ENCODE results near the gene ZNF888. TPM values are rescaled to one million over a fixed set of nuclear protein-coding genes. Genes with fewer than 3 reads are reported as not detected.

ZNF888 gene
- total RNA-seq (2014; rRNA removed; shearing (Covaris generic)) = 8.3 and 10.5 TPM in 2 replicates
- polyA plus RNA-seq (2016; fragmentation: Nextera tagmentation; extraction: Ambion mirVana) = 1.8 and 2.3 TPM in 2 replicates
- long read RNA-seq, partial matches to known transcripts = 0 of 3 reads
- long read RNA-seq, other reads (novel, unspliced or antisense) = 3 of 3 reads

DNA sequence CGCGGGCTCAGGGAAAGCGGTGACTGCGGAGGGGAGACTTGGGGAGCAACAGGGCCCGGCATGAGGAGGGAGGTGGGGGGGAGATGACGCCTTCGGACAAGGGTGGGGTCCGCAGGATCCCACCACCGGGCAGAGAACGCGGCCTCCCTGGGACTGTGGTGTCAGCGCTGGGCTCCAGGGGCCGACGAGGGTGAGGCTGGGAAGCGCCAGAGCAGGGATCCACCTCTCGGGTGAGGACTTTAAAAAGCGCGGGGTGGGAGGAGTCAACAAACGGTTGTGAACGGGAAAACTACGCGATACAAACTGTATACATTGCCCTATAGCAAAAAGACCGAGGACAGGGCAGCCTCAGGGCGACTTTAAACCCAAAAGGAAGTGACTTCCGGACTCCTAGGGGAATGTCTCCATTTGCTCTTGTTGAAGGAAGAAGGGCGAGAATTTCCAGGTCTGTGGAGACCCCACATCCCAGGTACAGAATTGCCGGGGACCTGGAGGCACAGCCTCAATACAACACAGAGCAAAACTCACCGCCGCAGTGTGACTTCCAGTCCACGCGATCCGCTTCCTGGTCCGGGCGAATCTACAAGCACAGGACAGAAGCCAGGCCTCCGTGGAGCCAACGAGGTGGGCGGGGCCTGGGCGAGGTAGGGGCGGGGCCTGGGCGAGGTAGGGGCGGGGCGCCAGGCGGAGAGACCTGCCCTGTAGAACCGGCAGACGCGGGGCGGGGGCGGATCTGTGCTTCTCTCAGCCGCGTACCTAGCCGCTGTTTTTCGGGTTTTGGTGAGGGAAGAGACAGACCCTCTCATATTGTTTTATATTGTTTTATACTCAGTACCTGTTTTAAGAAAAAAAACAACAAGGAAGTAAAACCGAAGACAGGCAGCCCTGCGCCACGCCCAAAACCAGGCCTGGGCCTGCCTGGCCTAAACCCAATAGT lies at the start of gene ZNF888:
Gene ZNF888 (minus strand): TSS at position 588 of the 937 bp plus-strand sequence. CDS start 5,555 bp downstream, outside the sequence.
- peak within 1 kb of the TSS; percentile 97 for H2AFZ ChIP-seq
- peaks cover 8% of the 10 kb centered on the region for H3K79me2 ChIP-seq (replicated peaks; ENCODE audit: insufficient read depth)
- TF ChIP-seq EZH2phosphoT487 (IDR thresholded peaks at IDR 0.05; ENCODE audit: unreplicated experiment) (no peak), CREB1 (CRISPR knock-in tag; IDR thresholded peaks at IDR 0.05; ENCODE audit: low read depth) (peak; percentile 28; the same call in 1 of the 2 replicates), JUNB (IDR thresholded peaks at IDR 0.05; ENCODE audit: unreplicated experiment) (no peak), POLR2AphosphoS5 (IDR thresholded peaks at IDR 0.05; ENCODE audit: low read depth) (peak; percentile 73)
- peaks cover 4% of the 10 kb centered on the region; the same call in 1 of the 2 replicates for H3K36me3 ChIP-seq (ENCODE audit: insufficient read depth)
- Mint-ChIP-seq H3K27ac (peak within 1 kb of the TSS; percentile 94), H3K4me3 (peak within 1 kb of the TSS; percentile 88), H3K9me3 (0 out of 3 replicates have a peak, but pooled peaks cover 4% of the 10 kb centered on the region), H3K36me3 (ENCODE audit: low read depth) (peaks cover 23% of the 10 kb centered on the region), H3K27me3 (ENCODE audit: insufficient read depth, low read depth, poor library complexity) (peaks cover 15% of the 10 kb centered on the region), H3K4me1 (peaks cover 24% of the 10 kb centered on the region)
- H3K27ac ChIP-seq (ENCODE audit: low read depth) = peak within 1 kb of the TSS; percentile 89
- H3K4me2 ChIP-seq = peak within 1 kb of the TSS; percentile 92
- H3K27me3 ChIP-seq (ENCODE audit: insufficient read depth) = no peaks in the 10 kb centered on the region
- H3F3A ChIP-seq (replicated peaks; ENCODE audit: low read depth) = 0 out of 2 replicates have a peak, but pooled peaks cover 4% of the 10 kb centered on the region
- ATAC-seq (peak; percentile 95), DNase-seq (ENCODE audit: low spot score) (peak; percentile 91)
- peak within 1 kb of the TSS; percentile 95 for H3K4me3 ChIP-seq
- H3K4me1 ChIP-seq (ENCODE audit: insufficient read depth) = peaks cover 19% of the 10 kb centered on the region
- H4K20me1 ChIP-seq (replicated peaks; ENCODE audit: insufficient read depth) = peaks cover 5% of the 10 kb centered on the region; the same call in 1 of the 2 replicates
- H3K9me2 ChIP-seq (ENCODE audit: insufficient read depth) = no peaks in the 10 kb centered on the region

DNA sequence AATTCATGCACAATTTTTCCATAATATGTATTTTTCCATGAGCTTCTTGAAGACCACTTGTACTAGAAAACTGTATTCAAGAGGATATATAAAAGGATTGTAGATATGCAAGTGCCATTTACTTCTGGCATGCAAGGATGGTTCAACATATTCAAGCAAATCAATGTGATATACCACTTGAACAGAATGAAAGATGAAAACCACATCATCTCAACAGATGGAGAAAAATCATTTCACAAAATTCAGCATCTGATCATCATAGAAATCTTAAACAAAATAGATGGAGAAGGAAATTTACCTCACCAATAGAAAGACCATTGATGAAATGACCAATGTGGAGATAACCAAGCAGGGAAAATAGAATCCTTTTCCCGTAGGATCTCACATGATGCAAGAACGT lies 44.5 kb upstream of the ZNF888 start:
- DNase-seq (ENCODE audit: low spot score) = no peak
- Histone ChIP-seq H2AFZ (no peak overlapping the region), H3K4me1 (ENCODE audit: insufficient read depth) (peaks cover 7% of the 10 kb centered on the region; the same call in 1 of the 2 replicates), H3K4me2 (no peak overlapping the region), H3K9me2 (ENCODE audit: insufficient read depth) (no peaks in the 10 kb centered on the region; the same call in 1 of the 2 replicates), H3K4me3 (no peak overlapping the region), H3K27ac (ENCODE audit: low read depth) (no peak overlapping the region), H3K36me3 (ENCODE audit: insufficient read depth) (peaks cover 5% of the 10 kb centered on the region; the same call in 1 of the 2 replicates), H3K27me3 (ENCODE audit: insufficient read depth) (no peaks in the 10 kb centered on the region), H4K20me1 (replicated peaks; ENCODE audit: insufficient read depth) (no peaks in the 10 kb centered on the region), H3F3A (replicated peaks; ENCODE audit: low read depth) (no peaks in the 10 kb centered on the region; the same call in 1 of the 2 replicates), H3K79me2 (replicated peaks; ENCODE audit: insufficient read depth) (no peaks in the 10 kb centered on the region)
- H3K4me1 Mint-ChIP-seq = peaks cover 10% of the 10 kb centered on the region; the same call in 2 of the 3 replicates
- ATAC-seq = no peak
- no peak overlapping the region for H3K4me3 Mint-ChIP-seq
- no peak overlapping the region for H3K27ac Mint-ChIP-seq
- H3K36me3 Mint-ChIP-seq (ENCODE audit: low read depth) = no peaks in the 10 kb centered on the region; the same call in 2 of the 3 replicates
- peaks cover 8% of the 10 kb centered on the region for H3K9me3 Mint-ChIP-seq
- no peaks in the 10 kb centered on the region for H3K27me3 Mint-ChIP-seq (ENCODE audit: insufficient read depth, low read depth, poor library complexity)
- no peak for TF ChIP-seq ZNF114 (CRISPR knock-in tag; IDR thresholded peaks at IDR 0.05)
- TF ChIP-seq, protein P1, sequence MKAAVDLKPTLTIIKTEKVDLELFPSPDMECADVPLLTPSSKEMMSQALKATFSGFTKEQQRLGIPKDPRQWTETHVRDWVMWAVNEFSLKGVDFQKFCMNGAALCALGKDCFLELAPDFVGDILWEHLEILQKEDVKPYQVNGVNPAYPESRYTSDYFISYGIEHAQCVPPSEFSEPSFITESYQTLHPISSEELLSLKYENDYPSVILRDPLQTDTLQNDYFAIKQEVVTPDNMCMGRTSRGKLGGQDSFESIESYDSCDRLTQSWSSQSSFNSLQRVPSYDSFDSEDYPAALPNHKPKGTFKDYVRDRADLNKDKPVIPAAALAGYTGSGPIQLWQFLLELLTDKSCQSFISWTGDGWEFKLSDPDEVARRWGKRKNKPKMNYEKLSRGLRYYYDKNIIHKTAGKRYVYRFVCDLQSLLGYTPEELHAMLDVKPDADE (IDR thresholded peaks at IDR 0.05) = no peak
- no peak for TF ChIP-seq ZNF331 (CRISPR knock-in tag; IDR thresholded peaks at IDR 0.05; ENCODE audit: low read depth)
- TF ChIP-seq, protein P2, sequence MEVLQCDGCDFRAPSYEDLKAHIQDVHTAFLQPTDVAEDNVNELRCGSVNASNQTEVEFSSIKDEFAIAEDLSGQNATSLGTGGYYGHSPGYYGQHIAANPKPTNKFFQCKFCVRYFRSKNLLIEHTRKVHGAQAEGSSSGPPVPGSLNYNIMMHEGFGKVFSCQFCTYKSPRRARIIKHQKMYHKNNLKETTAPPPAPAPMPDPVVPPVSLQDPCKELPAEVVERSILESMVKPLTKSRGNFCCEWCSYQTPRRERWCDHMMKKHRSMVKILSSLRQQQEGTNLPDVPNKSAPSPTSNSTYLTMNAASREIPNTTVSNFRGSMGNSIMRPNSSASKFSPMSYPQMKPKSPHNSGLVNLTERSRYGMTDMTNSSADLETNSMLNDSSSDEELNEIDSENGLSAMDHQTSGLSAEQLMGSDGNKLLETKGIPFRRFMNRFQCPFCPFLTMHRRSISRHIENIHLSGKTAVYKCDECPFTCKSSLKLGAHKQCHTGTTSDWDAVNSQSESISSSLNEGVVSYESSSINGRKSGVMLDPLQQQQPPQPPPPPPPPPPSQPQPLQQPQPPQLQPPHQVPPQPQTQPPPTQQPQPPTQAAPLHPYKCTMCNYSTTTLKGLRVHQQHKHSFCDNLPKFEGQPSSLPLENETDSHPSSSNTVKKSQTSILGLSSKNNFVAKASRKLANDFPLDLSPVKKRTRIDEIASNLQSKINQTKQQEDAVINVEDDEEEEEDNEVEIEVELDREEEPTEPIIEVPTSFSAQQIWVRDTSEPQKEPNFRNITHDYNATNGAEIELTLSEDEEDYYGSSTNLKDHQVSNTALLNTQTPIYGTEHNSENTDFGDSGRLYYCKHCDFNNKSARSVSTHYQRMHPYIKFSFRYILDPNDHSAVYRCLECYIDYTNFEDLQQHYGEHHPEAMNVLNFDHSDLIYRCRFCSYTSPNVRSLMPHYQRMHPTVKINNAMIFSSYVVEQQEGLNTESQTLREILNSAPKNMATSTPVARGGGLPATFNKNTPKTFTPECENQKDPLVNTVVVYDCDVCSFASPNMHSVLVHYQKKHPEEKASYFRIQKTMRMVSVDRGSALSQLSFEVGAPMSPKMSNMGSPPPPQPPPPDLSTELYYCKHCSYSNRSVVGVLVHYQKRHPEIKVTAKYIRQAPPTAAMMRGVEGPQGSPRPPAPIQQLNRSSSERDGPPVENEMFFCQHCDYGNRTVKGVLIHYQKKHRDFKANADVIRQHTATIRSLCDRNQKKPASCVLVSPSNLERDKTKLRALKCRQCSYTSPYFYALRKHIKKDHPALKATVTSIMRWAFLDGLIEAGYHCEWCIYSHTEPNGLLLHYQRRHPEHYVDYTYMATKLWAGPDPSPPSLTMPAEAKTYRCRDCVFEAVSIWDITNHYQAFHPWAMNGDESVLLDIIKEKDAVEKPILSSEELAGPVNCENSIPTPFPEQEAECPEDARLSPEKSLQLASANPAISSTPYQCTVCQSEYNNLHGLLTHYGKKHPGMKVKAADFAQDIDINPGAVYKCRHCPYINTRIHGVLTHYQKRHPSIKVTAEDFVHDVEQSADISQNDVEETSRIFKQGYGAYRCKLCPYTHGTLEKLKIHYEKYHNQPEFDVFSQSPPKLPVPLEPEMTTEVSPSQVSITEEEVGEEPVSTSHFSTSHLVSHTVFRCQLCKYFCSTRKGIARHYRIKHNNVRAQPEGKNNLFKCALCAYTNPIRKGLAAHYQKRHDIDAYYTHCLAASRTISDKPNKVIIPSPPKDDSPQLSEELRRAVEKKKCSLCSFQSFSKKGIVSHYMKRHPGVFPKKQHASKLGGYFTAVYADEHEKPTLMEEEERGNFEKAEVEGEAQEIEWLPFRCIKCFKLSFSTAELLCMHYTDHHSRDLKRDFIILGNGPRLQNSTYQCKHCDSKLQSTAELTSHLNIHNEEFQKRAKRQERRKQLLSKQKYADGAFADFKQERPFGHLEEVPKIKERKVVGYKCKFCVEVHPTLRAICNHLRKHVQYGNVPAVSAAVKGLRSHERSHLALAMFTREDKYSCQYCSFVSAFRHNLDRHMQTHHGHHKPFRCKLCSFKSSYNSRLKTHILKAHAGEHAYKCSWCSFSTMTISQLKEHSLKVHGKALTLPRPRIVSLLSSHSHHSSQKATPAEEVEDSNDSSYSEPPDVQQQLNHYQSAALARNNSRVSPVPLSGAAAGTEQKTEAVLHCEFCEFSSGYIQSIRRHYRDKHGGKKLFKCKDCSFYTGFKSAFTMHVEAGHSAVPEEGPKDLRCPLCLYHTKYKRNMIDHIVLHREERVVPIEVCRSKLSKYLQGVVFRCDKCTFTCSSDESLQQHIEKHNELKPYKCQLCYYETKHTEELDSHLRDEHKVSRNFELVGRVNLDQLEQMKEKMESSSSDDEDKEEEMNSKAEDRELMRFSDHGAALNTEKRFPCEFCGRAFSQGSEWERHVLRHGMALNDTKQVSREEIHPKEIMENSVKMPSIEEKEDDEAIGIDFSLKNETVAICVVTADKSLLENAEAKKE (CRISPR knock-in tag; IDR thresholded peaks at IDR 0.05) = no peak
- no peak for TF ChIP-seq STAT1 (IDR thresholded peaks at IDR 0.05; ENCODE audit: unreplicated experiment)
- TF ChIP-seq POLR2AphosphoS5 (IDR thresholded peaks at IDR 0.05; ENCODE audit: low read depth) = no peak
- no peak for TF ChIP-seq EZH2phosphoT487 (IDR thresholded peaks at IDR 0.05; ENCODE audit: unreplicated experiment)
- no peak for TF ChIP-seq CREB1 (CRISPR knock-in tag; IDR thresholded peaks at IDR 0.05; ENCODE audit: low read depth)
- no peak for TF ChIP-seq EZH2 (IDR thresholded peaks at IDR 0.05; ENCODE audit: low read depth, unreplicated experiment)

All from GM23338 (cell line).